Peyer's patch (tissue), 4 donors: Measurements from ENCODE around the gene RGPD4.

ENCODE experiments used
- POLR2A ChIP-seq, 2 donors: fragments of 450-650 bp; IDR thresholded peaks; one replicate each; pipeline ENCODE4 v1.5.1; 2017; ENCODE audit warnings: antibody characterized with exemption in 2 of 2, mild to moderate bottlenecking in 2 of 2, moderate library complexity in 2 of 2
- TF ChIP-seq, protein P1 (sequence below), 6 experiments: fragments of 450-650 bp in 4 of 6; fragments of 200-600 bp in 2 of 6; sonication (generic) in 1 of 6; IDR thresholded peaks; one replicate each; pipeline ENCODE4 v1.5.1; 2017 to 2019; ENCODE audit warnings: antibody characterized with exemption in 6 of 6, mild to moderate bottlenecking in 3 of 6, moderate library complexity in 1 of 6

DNA sequence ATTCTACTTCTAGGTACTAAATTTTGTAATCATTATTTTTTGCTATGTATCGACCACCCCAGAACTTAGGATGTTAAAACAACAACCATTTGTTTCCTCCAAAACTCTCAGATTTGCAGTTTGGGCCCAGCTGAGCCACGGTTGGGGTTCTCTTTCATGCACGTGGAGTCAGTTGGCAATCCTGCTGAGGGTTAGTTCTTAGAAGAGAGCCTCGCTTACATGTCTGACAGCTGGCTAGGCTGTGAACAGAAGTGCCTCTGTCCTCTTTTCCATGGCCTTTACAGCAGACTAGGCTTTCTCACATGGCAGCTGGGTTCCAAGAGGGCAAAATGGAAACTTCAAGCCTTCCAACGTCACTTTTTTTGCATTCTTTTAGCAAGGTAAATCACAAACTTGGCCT, 9.3 kb upstream of the RGPD4 start:
- TF ChIP-seq, protein P1, sequence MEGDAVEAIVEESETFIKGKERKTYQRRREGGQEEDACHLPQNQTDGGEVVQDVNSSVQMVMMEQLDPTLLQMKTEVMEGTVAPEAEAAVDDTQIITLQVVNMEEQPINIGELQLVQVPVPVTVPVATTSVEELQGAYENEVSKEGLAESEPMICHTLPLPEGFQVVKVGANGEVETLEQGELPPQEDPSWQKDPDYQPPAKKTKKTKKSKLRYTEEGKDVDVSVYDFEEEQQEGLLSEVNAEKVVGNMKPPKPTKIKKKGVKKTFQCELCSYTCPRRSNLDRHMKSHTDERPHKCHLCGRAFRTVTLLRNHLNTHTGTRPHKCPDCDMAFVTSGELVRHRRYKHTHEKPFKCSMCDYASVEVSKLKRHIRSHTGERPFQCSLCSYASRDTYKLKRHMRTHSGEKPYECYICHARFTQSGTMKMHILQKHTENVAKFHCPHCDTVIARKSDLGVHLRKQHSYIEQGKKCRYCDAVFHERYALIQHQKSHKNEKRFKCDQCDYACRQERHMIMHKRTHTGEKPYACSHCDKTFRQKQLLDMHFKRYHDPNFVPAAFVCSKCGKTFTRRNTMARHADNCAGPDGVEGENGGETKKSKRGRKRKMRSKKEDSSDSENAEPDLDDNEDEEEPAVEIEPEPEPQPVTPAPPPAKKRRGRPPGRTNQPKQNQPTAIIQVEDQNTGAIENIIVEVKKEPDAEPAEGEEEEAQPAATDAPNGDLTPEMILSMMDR (IDR thresholded peaks at IDR 0.05): no peak
- no peak for TF ChIP-seq POLR2A (IDR thresholded peaks at IDR 0.05)
